ENCODE results near the gene SUN1.
"Not testable (repeated sequence)": the region's sequence is repeated elsewhere in the genome, so short reads cannot be mapped to it uniquely, and the experiment has no call there.

The SUN1 gene

DNA sequence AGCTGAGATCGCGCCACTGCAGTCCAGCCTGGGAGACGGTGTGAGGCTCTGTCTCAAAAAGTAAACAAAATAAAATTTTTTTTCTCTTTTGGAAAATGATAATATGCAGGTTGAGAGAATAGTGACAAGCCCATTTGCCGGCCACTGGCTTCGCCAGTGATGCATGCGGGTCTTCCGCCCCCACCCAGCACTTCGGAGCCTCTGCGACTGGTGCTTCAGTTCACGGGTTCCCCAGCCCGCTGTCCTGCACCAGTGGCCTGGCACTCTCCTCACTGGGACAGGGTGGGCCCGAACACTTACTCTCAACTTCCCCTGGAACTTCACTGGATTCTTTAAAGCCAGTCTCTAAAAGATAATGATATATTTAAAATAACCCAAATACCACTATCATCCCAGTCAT is 2.7 kb downstream of the SUN1 start:
- no peak for DNase-seq (ENCODE audit: low read depth)

DNA sequence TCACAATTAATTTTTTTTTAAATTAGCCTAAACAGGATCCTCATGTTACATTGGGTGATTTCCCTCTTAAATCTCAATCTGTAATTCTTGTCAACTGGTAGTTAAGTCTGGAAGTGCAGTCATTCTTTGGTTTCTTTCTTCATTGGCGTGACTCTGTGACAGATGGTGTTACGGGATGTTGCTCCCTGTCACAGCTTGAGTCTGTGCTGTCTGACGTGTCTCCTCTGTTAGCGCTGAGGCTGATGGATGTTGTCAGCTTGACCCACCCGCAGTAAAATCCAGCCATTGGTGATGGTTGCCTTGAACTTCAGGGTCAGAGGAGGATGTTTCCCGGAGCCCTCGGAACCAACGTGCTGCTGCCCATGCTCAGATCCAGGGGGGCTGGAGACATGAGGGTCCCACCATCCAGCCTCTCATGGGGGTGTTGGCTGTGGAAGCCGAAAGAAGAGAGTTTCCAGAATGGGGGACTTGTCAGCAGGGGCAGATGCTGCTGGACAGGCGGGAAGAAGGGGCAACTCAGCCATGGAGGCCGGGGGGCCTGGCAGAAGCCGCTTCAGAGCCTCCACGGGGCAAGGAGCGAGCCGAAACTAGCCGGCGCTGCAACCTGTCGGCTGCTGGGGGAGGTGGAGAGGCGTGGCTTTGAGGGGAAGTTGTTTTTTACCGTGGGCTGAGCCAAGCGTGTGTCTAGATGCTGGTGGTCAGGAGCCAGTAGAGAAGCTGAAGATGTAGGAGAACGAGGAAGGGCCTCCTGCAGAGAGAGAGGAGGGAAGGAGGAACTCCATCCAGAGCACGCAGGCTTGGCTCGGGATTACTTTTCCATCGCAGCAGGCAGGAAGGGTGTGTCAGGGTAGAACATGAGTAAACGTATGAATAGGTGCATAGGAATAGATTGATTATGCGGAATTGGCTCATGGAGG is 3.5 kb downstream of the SUN1 start:
- no peak for DNase-seq (ENCODE audit: low read depth)

DNA sequence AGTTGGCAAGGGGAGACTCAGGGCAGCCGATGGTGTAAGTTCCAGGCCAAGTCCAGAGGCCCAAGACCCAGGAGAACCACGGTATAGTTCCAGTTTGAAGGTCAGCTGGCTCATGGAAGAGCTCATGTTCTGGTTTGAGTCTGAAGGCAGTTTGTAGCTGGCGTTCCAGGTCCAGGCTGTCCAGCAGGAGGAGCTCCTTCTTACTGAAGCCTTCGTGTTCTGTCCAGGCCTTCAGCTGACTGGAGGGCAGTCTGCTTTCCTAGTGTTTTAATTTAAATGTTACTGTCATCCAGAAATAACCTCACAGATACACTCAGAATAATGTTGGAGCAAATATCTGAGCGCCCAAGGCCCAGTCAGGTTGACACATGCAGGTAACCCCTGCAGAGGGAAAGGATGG is 4.2 kb downstream of the SUN1 start:
- DNase-seq (ENCODE audit: low read depth) = no peak

DNA sequence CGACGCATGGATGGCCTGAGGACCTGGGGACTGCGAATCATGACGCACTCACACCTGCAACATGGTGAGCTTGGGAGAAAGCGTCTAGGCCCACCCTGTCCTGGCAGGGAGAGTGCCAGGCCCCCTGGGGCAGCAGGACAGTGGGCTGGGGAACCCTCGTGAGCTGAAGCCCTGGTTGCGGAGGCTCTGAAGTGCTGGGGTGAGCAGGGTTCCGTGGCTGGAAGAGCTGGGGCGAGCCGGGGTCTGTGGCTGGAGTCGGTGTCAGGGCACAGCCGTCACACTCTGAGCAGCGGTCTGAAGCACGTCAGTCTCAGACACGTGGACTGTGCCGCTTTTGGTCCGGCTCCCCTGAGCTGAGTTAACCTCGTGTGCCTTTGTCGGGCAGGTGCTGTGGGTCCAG is 4.7 kb downstream of the SUN1 start:
- no peak for DNase-seq (ENCODE audit: low read depth)

DNA sequence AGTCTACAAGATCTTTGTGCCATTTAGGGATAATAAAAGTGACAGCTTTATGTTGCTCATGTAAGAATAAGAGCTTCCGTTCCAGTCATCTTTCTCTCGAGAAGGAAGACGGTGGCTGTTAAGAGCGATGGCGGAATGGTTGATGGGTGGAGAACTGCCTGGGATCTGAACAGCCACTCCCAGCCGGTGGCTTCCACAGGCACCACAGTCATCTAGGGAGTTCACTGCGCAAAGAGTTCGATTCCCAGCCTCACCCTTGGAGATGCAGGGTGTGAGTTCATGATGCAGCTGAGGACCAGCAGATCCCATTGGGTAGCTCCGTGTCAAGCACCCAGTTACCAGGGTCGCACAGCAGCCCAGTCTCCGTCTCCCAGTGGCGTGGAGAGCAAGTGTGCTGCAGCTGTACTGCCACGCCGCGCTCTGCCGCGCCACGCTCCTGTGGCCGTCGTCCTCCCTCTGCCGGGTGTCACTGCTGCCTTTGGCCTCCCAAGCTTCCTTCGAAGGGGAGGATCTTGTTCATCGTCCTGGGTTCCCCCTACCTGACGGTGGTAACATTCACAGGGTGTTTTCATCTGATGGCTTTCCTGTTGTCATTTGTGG is 7.8 kb downstream of the SUN1 start:
- DNase-seq (ENCODE audit: low read depth) = no peak

DNA sequence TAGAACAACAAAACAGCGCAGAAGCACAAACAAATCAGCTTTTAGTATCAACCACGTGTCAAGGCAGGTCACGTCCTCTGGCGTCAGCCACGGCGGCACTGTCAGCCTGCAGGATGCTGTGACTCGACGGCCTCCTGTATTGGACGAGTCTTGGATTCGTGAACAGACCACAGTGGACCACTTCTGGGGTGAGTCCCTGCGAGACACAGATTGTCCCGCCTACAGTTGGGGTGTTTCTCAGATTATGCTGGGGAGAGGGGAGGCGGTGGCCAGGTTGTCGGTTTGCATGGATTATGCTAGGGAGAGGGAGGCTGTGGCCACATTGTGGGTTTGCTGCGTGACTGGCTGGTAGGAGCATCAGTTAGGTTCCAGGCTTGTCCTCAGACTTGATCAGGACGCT is 9.7 kb downstream of the SUN1 start:
- DNase-seq (ENCODE audit: low read depth) = no peak

DNA sequence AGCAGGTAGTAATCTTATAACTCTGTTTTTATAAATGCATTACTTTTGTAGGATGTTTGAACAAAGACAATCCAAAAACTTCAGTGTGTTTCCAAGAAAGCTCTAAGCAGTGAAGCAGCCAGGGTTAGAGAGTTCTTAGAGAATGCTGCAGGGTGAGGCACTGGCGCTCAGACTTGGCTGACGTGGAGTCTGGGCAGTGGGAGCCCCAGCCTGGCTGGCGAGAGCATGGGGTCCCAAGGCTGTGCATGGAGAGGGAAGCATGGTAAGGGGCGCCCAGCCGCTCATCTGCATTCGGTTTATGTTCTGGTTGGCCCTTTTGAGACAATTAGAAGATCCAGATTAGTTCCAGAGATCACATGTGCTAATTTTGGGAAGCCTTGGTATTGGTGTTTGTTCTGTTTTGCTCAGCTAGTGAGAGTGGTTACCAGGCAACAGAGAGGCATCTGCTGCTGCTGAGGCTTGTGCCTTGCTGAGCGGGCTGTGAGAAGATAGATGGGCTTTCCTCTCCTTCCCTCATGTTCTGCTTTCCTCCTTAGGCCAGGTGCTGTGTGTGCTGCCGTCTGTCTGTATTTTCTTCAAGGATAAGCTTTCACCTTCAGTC is 10.3 kb downstream of the SUN1 start:
- no peak for DNase-seq (ENCODE audit: low read depth)

DNA sequence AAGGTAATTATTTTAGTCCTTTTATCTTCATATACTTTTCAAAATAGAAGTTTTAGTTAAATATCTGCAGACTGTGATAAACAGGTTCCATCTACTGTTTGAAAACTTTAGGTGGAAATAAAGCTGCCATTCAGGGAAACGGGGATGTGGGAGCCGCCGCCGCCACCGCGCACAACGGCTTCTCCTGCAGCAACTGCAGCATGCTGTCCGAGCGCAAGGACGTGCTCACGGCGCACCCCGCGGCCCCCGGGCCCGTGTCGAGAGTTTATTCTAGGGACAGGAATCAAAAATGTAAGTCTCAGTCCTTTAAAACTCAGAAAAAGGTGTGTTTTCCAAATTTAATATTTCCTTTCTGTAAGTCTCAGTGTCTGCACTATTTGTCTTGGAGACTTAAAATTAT is 11.0 kb downstream of the SUN1 start:
- DNase-seq (ENCODE audit: low read depth) = no peak

DNA sequence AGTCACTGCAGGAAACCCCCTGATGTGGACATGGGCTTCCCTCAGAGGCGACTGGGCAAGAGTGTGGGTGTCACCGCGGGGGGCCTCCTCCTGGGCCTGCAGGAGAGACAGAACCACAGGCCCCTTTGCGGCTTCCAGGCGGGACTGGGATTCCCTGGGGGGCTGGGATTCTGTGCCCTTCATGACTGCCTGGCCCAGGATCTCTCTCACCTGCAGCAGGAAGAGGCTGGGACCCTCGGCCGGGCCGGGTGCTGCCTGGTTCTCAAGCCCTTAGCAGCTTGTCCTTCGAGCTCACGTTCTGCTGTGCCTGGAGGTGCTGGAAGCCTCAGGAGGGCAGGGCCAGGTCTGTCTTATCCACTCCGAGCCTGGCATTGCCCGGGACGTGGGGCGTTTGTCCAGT is 11.8 kb downstream of the SUN1 start:
- DNase-seq (ENCODE audit: low read depth) = no peak

DNA sequence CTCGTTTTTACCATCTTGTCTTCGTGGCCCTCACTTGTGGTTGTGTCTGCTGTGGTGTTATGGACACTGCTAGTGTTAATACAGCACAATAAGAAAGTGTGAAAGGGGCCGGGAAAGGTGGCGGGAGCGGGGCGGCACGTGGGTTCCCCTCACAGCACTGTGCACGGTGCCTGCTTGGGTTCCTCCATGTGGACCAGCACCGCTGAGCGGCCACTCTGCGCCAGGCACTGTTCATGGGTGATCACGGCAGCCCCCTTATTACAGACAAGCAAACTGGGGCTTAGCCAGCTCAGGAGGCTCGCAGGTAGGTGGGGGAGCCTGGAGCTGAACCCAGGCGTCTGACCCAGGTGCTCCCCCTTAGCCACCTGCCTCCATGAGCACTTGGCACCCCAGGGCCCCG is 12.2 kb downstream of the SUN1 start:
- DNase-seq (ENCODE audit: low read depth) = no peak

DNA sequence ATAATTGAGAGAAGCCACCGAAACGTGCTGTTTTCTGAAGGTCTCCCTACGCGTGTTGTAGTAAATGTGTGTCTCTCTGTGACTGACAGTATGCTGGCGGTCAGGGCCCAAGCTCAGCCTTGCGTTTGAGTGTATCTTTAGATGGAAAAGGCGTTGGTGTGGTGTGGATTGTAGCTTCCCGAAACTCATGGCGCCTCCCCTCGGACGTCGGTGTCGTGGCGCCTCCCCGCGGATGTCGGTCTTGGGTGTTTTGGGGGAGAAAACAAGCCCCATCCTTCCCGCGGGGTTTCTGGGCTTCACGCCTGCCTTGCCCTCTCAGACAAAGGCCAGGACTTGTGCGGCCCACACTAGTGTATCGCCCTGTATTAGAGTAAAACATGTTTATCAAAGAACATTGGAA is 12.8 kb downstream of the SUN1 start:
- DNase-seq (ENCODE audit: low read depth) = no peak

DNA sequence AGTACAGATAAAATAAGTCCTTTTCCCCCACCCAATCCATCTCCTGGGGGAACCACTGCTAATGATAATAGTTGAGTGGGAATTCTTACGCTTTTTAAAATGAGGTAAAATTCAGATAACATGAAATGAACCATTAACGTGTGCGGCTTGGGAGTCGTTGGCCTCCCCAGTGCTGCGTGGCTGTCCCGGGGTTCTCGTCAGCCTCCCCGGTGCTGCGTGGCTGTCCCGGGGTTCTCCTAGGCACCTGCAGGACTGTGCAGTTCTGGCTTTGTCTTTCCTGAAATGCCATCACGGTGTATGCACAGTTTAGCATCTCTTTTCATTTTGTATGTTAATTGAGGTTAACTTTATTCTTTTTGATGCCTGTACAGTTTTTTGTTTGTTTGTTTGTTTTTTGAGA is 13.5 kb downstream of the SUN1 start:
- no peak for DNase-seq (ENCODE audit: low read depth)

DNA sequence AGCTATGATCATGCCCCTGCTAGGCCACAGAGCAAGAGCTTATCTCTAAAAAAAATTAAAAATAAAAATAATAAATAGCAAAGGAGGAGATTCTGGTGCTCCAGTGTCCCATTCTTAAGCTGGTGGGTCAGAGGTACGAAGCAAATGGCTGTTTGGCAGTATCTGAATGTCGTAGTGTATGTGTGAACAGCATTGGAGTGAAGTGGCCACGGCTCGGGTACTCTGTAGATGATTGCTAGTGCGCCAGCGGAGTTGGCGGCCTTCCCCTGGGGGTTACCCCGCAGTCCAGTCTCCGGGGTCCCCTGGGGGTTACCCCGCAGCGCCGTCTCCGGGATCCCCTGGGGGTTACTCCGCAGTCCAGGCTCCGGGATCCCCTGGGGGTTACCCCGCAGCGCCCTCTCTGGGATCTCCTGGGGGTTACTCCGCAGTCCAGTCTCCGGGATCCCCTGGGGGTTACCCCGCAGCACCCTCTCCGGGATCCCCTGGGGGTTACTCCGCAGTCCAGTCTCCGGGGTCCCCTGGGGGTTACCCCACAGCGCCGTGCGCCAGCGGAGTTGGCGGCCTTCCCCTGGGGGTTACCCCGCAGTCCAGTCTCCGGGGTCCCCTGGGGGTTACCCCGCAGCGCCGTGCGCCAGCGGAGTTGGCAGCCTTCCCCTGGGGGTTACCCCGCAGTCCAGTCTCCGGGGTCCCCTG is 14.8 kb downstream of the SUN1 start:
- DNase-seq (ENCODE audit: low read depth) = not testable (repeated sequence)

DNA sequence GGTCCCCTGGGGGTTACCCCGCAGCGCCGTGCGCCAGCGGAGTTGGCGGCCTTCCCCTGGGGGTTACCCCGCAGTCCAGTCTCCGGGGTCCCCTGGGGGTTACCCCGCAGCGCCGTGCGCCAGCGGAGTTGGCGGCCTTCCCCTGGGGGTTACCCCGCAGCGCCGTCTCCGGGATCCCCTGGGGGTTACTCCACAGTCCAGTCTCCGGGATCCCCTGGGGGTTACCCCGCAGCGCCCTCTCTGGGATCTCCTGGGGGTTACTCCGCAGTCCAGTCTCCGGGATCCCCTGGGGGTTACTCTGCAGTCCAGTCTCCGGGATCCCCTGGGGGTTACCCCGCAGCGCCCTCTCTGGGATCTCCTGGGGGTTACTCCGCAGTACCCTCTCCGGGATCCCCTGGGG is 15.5 kb downstream of the SUN1 start:
- DNase-seq (ENCODE audit: low read depth) = not testable (repeated sequence)

DNA sequence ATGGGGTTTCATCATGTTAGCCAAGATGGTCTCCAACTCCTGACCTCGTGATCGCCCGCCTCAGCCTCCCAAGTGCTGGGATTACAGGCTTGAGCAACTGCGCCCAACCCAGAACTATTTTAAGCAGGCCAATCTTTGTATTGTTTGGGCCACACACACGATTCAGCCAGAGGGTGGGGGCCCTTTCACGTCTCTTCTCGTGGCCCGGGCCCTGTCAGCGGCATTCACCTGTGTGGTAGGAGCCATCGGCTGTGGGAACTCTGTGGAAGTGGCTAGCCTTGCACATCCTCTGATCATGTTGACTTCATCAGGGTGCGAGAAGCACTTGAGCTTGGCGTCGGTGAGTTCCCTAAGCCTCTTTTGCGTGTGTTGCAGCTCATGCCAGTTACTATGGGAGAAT is 16.9 kb downstream of the SUN1 start:
- no peak for DNase-seq (ENCODE audit: low read depth)

DNA sequence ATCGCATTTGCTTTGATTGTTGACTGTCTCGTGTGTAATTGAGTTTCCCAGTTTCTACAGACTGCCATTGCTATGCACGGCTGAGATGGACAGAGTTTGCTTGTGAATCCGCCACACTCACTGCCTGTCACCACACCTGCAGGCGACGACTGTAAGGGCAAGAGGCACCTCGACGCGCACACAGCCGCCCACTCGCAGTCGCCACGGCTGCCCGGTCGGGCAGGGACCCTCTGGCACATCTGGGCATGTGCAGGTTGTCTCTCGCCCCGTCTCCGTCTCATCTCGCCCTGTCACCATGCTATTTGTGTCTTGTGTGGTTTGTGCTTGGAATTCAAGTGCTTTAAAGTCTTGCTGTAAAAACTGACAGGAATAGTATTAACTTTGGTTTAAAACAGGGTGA is 17.5 kb downstream of the SUN1 start:
- no peak for DNase-seq (ENCODE audit: low read depth)

DNA sequence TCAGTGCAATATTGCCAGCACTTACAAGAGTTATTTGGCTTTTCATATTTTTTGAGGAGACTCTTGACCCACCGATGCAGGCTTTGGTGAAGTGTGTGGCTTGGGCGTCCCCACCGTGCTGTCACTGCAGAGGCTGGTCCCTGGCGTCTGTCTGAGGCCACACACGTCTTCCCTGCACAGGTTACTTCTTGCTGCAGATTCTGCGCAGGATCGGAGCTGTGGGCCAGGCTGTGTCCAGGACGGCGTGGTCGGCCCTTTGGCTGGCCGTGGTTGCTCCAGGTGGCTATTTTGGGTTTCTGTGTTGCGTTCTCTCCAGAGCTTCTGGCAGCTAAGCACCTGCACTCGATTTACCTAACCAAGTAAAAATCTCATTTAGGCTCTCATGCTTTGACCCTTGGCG is 18.9 kb downstream of the SUN1 start:
- DNase-seq (ENCODE audit: low read depth) = no peak

DNA sequence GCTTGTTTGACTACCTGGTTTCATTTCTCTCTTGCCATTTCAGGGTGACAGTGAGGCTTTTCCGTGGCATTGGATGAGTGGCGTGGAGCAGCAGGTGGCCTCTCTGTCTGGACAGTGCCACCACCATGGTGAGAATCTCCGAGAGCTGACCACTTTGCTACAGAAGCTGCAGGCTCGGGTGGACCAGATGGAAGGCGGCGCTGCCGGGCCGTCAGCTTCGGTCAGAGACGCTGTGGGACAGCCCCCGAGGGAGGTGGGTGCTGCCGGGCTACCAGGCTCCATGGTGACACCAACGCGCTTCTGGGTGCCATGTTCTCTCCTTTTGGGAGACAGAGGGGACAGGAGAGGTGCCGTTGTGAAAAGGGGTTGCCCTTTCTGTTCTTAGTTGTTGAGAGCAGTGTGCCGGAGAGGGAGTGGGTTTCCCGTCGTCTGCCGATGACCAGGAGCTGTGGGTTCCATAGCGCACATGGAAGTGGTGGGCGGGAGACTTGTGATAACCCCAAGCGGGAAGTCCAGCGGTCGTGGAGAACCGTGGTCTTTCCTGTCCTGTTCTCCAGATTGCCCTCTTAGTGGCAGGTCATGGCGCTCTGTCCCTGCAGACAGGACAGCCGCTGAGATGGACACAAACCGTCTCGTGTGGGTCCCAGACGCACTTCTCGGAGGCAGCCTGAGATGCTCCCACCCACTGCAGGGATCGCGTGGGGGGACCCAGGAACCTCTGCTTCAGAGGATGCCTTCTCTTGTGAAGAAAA is 21.3 kb downstream of the SUN1 start:
- no peak for DNase-seq (ENCODE audit: low read depth)

DNA sequence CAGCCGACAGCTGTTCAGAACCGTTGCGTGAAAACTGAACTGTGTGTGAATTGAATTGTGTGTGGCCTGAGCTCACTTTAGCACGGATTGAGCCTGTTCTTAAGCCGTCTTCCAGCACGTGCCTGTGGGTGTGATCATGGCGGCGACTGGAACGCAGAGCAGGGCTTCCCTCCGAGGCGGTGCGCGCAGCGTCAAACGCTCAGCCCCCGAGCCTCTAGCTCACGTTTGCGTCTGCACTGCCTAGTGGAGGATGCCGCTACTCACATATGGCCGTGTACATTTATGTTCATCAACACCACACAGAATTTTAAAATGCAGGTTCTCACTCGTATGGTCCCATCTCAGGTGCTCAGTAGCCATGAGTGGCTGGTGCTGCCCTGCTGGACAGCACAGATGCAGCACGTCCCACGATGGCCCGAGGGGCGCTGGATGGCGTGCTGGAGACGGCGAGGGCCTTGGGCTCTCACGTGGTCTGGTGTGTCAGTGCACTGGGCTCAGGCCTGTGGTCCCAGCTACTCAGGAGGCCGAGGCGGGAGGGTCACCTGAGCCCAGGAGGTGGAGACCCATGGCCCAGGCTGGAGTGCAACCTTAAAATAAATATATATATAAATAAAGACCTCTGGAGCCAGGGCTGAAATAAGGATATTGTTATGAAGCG is 22.0 kb downstream of the SUN1 start:
- DNase-seq (ENCODE audit: low read depth) = no peak

DNA sequence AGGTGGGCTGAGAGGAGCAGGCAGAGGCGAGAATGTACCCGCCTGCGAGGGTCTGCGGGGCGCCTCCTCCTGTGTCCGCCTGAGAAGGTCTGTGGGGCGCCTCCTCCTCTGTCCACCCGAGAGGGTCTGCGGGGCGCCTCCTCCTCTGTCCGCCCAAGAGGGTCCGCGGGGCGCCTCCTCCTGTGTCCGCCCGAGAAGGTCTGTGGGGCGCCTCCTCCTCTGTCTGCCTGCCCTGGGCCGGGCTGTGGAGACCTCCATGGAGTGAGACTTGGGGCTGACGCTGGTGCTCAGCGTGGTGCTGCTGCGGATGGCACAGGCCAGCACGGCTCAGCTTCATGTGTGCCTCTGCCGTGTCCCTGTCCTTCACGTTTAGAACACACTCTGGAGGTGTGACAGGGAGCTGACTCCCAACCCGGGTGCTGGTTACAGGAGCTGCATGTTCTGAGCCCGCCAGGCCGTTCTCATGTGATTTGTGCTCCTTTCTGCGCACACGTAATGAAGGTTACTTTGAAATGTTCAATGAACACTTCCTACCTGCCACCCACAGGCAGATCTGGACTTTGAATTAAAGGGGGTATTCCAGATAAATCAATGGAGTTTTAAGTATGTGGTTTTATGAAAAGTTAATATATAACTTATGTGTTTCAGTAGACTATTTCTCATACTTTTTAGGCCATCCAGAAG is 23.6 kb downstream of the SUN1 start:
- DNase-seq (ENCODE audit: low read depth) = no peak

Data from activated T-cell treated with anti-CD3 and anti-CD28 coated beads for 24 hours (primary cell).